Dermis microvascular lymphatic vessel endothelial cell (primary cell): ENCODE results near the gene LRP1. TPM values are rescaled to one million over a fixed set of nuclear protein-coding genes. Genes with fewer than 3 reads are reported as not detected.
A peak's percentile ranks its signal among the peaks of the same experiment; 100 is the strongest.

Source experiments
- DNase-seq, 2 donors: peaks; one replicate each; pipeline versions ENCODE4 v3.0.0 to v3.0.0-alpha.2; 2010; ENCODE audit warnings: low read depth in 2 of 2
- total RNA-seq: library from RNA; depleted of rRNA; stranded (reverse); fragments of >200 nt; gene quantifications from 2 replicates; pipeline ENCODE4 v1.2.1, GENCODE V29; 2014

The LRP1 gene
- total RNA-seq, 1 donor from 2014 or later: 0.26 TPM

DNA sequence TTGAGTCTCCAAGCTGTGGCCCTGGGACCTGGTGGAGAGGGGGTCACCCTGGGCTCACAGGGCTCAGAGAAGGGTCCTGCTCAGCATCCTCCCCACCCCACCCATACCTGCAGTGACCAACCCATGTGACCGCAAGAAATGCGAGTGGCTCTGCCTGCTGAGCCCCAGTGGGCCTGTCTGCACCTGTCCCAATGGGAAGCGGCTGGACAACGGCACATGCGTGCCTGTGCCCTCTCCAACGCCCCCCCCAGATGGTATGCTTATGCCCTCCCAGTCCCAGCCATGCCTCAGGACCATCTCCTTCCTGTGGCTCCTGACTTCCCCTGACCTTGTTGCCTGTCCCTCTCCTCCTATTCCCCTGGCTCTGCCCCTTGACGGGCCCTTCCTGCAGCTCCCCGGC is 81.6 kb downstream of the LRP1 start:
- DNase-seq: no peak

DNA sequence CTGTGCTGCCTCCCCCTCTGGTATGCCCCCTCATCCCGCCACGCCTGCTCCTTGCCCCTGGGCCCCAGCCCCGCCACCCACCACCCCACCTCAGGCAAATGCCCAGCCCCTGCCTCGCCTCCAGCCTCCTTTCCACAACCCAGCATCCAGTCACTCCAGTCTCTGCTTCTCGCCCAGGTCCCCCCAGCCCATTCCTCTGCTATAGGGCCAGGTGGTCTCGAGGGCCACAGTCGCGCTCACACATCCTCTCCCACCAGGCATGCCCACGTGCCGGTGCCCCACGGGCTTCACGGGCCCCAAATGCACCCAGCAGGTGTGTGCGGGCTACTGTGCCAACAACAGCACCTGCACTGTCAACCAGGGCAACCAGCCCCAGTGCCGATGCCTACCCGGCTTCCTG is 82.2 kb downstream of the LRP1 start:
- no peak for DNase-seq

DNA sequence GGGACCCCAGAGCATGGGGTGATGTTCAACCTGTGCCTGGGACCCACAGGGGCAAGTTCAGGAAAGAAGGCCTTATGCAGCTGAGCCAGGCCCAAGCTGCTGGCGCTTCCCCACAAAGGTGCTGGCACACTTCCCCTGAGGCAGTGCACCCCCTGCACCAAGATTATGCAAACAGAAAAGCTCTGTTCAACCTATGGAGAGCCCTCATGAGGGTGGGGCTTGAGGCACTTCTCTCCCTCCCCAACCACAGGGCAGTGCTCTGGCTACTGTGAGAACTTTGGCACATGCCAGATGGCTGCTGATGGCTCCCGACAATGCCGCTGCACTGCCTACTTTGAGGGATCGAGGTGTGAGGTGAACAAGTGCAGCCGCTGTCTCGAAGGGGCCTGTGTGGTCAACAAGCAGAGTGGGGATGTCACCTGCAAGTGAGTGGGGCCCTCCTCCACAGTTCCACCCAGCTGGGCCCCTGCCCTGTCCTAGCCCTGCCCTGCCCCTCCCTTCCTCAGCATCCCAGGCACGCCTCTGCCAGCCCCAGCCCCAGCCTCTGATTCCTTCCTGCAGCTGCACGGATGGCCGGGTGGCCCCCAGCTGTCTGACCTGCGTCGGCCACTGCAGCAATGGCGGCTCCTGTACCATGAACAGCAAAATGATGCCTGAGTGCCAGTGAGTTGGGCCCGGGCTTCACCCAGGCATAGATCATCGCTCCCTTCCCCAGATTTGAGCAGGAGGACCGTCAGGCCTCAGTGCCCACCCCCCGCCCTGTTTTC is 82.8 kb downstream of the LRP1 start:
- DNase-seq: no peak

DNA sequence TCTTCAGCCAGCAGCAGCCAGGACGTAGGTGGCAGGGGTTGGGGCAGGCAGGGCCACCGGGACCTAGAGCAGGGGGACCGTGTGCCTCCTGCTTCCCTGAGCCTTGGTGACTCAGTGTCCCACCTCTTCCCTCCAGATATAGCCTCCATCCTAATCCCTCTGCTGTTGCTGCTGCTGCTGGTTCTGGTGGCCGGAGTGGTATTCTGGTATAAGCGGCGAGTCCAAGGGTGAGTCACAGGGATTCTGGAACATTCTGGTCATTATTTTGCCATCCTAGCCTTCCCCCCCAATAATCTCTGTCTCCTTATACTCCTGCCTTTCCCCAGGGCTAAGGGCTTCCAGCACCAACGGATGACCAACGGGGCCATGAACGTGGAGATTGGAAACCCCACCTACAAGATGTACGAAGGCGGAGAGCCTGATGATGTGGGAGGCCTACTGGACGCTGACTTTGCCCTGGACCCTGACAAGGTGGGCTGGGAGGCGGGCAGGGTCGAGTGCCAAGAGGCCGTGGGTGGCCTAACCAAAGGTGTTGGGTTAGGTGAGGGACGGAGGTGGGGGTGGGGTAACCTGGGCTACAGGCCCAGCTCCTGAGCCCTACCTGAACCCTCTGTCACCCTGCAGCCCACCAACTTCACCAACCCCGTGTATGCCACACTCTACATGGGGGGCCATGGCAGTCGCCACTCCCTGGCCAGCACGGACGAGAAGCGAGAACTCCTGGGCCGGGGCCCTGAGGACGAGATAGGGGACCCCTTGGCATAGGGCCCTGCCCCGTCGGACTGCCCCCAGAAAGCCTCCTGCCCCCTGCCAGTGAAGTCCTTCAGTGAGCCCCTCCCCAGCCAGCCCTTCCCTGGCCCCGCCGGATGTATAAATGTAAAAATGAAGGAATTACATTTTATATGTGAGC is 83.8 kb downstream of the LRP1 start:
- DNase-seq: no peak

DNA sequence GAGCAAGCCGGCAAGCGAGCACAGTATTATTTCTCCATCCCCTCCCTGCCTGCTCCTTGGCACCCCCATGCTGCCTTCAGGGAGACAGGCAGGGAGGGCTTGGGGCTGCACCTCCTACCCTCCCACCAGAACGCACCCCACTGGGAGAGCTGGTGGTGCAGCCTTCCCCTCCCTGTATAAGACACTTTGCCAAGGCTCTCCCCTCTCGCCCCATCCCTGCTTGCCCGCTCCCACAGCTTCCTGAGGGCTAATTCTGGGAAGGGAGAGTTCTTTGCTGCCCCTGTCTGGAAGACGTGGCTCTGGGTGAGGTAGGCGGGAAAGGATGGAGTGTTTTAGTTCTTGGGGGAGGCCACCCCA is 84.4 kb downstream of the LRP1 start:
- no peak for DNase-seq

DNA sequence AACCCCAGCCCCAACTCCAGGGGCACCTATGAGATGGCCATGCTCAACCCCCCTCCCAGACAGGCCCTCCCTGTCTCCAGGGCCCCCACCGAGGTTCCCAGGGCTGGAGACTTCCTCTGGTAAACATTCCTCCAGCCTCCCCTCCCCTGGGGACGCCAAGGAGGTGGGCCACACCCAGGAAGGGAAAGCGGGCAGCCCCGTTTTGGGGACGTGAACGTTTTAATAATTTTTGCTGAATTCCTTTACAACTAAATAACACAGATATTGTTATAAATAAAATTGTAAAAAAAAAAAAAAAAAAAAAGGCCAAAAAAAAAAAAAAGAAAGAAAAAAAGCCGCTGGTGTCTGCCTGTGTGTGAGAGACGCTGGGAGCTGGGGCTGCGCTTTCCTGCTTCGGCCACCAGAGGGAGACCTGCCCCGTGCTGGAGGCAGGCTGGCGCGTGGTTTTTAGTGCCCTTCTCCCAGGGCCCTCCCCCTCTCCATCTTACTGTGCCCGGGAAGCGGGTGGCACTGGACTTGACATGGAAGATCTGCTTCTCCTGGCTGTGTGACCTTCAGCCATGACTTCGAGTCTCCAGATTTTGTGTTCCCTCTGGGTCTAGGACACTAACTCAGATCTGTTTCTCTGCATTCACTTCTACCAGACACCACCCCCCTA is 84.9 kb downstream of the LRP1 start:
- peak; percentile 54 to 80 for DNase-seq

DNA sequence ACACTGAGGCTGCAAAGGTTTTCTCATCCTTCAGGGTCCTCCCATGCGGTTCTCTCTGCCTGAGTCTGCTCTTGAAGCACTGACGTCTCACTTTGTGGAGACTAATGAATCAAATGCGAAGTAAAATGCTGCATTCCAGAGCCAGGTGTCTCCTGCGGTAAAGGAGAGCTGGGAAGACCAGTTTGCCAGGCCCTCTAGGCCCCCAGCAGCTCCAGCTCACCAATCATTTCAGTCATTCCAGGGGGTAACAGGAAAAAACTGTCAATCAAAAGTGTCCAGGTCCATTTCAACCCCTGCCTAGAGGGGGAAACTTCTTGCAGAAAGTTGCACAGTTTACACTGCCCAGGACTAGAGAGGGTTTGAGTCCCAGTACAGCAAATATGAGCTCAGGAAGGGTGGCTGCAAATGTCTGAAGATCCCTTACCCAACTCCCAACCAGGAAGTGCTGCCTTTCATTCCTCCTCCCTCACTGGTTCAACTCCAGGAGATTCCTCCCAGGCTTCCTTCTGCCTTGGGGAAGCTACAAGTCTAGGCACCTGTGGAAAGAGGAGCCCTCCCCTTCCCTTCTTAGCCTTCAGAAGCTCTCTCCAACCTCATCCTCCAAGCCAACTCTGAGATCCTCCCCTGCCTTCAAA is 85.6 kb downstream of the LRP1 start:
- no peak for DNase-seq

DNA sequence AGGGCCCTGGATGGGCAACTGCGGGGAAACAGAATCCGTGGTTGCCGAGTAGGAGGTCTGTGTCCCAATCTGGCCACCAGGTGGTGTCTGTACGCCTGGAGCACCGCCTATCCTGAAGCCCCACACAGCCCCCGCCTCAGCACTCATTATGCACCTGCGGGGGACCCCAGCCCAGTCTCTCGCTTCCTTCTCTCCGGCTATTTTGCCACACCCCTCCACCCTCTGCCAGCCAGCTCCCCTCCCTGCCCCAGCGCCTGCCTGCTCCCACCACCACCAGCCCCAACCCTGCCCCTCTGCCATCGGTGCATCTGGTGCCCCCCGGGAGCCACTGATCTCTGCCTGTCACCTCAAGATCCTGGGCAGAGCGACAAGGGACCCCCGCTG is 86.1 kb downstream of the LRP1 start:
- peak in 1 of 2 donors; percentile 64 for DNase-seq

DNA sequence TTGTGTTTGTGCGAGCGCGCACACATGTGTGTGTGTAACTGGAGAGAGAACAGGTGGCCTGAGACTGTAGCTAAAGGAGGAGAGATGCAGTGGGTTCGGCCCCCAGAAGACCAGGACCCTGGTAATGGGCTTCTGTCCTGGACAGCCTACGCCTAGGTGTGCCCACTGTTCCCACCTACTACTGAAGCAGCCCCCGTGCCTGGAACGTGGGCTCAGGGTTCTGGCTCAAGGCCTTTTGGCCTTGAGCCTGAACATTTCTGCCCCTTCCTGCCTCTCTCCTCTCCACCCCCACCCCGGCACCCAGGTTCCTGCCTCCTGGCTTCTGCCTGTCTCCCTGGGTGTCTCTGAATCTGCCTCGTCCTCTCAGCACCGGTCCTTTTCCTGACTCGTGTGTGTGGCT is 86.8 kb downstream of the LRP1 start:
- no peak for DNase-seq

DNA sequence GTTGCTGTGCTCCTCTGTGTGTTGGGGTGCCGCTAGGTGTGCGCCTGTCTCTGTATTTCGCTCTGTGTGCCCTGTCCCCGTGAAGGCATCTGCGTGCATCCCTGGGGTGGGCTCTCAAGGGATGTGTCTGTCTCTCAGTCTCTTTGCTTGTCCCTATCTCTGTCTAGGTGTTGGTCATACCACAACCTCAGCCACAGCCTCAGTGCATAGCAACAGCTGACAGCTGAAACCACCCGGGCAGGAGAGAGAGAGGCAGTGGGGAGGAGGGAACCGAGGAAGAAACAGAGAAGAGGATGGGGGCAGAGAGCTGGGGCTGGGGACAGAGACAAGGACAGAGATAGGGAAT is 87.4 kb downstream of the LRP1 start:
- DNase-seq: no peak

DNA sequence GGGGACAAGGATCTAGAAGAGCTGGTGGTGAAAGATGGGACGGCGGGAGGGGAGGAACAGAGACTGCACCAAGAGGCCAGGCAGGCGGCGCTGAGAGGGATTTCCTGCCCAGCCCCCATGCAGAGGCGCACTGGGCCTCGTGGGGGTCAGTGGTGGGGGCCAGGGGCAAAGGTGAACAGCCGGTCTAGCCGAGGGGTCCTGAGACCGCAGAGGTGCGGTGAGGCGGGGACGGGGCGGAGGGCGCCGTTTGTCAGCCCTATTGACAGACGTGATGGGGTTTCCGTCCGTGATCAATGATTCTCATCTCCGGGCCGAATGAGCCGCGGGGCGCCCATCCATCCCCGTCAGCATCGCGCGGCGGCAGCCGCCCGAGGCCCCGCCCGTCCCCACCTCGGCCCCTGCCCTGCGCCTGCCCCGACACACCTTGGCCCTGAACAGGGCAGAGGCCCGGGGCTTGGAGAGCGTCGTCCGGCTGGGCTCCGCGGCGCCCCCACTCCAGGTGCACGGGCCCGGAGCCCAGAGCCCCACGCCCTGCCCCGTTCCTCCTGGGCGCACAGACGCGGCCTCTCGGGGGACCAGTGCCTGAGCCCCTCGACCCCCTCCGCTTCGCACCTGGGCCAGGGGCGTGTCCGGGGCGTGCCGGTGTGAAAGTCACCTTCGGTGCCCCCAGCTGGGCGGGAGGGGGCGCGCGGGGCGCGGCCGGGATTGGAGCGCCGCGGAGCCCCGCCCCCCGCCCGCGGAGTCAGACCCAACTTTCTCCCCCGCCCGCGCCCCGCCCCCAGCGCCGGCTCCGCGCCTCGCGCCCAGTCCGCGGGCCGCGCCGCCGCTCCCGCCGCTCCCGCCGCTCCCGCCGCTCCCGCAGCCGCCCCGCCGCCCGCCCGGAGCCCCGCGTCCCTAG is 88.0 kb downstream of the LRP1 start, which contains the start of gene NXPH4:
Gene NXPH4, plus strand, starts transcription at position 781 of the 898 bp plus-strand sequence. CDS start 176 bp downstream, outside the sequence.
- DNase-seq: peak in 1 of 2 donors; percentile 11

DNA sequence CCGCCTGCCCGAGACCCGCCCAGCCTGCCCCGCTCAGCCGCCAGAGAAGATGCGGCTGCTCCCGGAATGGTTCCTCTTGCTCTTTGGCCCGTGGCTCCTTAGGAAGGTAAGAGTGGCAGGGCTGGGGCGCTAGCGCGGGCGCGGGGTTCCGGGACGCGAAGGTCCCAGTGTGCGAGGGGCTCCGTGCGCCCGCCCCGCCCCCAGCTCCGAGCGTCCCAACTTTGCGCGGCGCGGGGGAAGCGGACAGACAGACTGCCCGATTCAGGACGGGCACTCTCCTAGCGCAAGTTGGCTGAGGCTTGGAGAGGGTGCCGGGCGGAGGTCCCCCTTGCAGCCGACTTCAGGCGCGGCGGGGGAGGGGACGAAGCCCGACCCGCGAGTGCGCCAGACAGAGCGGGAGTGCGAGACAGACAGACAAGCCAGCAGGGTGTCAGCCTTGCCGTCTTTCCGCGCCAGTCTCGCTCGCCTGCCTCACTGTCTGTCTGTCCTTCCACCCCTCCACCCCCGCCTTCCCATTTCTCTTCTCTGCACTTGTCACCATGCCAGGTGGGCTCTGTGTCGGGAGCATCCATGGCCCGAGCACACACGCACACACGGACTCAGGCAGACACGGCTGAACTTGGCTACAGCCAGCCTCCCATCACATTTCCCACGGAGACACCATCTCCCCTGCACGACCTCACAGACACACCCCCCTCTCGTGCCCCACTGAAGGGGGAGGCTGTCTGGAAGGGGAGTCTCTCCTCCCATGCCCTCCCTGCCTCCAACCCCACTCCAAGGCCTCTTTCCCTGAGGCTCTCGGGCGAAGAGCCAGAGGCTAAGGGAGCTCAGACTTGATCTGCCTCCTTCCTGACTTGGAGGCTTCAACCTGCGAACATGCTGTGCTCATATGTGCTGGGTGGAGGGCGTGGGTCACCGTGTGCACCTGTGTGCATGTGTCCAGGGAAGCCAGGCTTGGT is 88.9 kb downstream of the LRP1 start:
- no peak for DNase-seq

DNA sequence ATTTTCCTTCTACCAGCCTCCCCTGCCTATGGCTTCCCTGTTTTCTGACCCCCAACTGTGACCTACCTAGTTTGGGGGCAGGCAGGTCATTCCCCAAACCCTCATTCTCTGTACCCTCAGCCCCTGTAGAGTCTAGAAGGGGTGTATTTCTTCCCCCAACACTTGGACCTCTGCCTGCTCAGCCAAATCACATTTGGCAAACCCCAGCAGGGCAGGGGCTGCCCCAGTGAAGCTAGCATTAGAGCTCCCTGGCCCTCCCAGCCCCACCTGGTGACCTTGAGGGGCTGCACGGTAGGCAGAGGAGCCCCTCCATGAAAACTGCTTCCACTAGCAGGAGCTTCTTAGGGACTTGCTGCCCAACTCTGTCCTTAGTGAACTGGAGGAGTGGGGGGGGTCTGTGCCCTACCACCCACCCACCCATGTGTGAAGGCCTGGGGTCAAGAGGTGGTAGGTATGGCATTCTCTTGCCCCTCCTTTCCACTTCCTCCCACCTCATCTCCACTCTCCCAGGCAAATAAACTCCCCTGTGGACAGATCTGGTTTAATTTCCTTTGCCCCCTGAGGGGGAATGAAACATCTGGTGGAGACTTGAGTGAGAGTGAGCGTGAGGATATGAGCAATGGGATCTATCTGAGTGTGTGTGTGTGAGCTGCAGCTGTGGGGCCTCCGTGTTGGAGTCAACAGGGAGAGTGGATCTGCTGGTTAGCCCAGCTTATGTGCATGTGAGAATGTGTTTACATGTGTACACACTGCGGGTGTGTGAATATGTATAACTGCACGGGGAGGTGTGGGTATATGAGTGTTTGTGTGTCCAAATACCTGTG is 90.0 kb downstream of the LRP1 start:
- no peak for DNase-seq

DNA sequence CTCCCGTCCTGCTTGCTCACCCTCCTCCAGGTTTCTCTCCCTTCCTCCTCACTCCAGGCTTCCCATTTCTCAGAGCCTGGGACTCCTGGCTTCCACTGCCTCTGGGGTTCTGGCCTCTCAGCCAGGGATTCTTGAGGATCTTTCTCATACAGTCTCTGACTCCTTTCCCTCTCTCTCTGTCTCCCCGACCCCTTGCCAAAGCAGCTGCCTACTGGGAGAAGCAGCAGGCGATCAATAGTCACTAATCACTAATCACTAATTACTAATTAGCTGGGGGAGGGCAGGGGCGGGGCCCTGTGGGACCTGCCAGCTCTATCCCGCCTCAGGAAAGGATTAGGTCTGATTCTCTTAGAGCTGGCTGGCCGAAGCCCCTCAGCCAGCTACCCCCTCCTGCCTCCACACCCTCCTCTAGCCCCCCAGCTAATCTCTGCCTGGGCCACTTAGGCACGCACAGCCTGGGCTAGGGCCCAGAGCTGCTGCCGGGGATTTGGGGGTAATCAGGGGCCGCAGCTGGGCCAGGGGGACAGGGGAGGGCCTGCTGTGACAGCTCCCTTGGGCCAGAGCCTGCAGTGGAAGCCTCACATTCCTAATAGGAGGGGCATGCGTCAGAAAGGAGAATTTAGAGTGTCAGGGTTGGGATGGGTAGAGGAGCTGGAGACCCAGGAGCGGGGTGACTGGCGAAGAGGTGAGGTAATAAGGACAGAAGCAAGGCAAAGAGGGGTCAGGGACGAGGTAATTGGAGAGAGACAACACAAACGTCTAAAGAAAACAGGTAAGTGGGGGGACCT is 91.1 kb downstream of the LRP1 start:
- DNase-seq: no peak

DNA sequence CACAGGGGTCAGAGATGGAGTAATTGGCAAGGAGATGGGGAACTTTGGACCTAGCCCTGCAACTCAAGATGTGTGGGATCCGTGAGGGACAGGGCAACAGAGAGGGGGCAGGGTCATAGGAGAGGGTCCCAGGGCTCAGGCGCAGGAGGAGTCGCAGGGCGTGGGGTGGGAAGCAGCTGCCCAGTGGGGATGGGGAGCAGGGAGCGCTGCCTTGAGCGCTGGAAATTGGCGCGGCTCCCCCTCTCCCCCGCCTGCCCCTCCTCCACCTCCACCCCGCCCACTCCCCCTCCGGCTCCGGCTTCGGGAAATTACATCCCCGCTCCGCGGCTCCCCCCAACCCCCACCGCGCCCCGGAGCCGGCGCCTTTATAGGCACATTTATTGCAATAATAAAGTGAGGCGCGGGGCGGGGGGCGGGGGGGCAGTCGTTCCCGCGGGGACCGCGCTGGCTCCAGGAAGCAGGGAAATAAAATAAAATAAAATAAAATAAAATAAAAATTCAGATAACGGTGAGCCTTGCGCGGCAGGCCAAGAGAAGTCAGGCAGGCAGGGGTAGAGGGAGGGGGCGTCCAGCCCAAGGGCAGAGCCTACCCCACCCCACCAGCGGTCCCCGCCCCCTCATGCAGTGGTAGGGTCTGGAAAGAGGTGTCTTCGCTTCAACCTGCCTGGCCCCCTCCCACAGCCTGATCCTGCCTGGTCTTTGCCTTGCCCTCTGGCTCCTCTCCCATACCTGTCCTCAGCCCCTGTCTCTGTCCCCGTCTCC is 91.9 kb downstream of the LRP1 start:
- DNase-seq: no peak

DNA sequence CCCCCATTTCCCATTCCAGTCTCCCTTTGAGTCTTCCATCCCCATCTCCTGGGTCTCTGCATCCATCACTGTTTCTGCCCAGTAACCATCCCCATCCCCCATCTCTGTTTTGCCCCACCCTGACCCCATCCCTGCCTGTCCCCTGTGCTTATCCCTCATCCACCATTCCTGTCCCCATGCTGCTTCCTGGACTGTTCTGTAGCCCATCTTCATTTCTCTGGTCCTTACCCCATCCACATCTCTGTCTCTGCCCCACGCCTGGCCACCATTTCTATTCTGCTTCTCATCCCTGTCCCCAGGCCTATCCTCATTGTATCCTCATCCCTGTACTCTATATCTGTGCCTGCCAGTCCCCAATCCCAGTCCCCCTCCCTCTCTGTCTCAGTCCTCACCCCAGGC is 92.5 kb downstream of the LRP1 start:
- no peak for DNase-seq
